Measurements from ENCODE around the gene RAB7B. TPM values are rescaled to one million over a fixed set of nuclear protein-coding genes. Genes with fewer than 3 reads are reported as not detected.

RAB7B gene
- total and polyA plus RNA-seq, 9 of the 15 experiments (the other 6 are each of a cell fraction or from before 2014, with no cell fraction given): 0.03 to 0.29 (median 0.07) TPM; not detected in 4

DNA sequence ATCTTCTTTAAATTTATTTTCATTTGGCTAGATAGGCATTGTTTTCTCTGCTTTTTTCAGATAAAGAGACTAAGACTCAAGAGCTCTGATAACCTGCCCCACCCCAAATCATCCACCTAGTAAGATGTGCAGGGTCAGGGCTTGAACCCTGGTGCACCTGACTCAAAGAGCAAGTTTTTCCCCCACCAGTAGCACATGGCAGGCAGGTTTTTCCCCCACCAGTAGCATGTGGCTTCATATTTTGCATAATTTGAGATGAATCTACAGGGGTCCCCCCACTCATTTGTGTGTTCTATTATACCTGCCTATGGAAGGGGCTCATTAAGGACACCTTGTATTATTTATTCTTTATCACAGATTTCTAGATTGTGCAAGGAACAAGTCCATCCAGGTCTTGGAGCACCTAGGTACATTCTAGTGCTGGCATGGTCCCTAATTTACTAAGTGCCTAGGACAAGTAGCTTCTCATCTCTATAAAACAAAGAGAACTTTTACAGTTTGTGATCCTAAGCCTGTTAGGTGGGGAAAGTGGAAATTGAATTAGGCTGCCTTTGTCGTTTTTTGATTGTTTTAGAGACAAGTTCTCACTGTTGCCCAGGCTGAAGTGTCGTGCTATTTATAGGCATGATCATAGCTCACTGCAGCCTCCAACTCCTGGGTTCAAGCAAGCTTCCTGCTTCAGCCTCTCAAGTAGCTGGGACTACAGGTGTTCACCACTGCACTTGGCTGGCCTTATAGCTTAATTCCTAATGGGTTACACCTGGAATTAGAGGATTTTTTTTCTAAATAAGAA, 33.7 kb upstream of the RAB7B start:
- Histone ChIP-seq H3K4me2 (ENCODE audit: insufficient read depth, low read length) (no peak overlapping the region), H2AFZ (ENCODE audit: low read depth, low read length) (no peak overlapping the region), H3K9ac (ENCODE audit: insufficient read depth in 1 of 2, low read depth in 2 of 2, low read length in 2 of 2) (no peak overlapping the region), H3K27ac (ENCODE audit: extremely low read depth, low read depth, low read length) (no peak overlapping the region), H3K4me1 (replicated peaks in 1 of 2; ENCODE audit: control insufficient read depth in 2 of 2, insufficient read depth in 2 of 2, low read length in 2 of 2) (no peaks in the 10 kb centered on the region), H4K20me1 (replicated peaks; ENCODE audit: control insufficient read depth, insufficient read depth, low read length) (no peaks in the 10 kb centered on the region), H3K36me3 (ENCODE audit: control insufficient read depth, insufficient read depth, low read length) (no peaks in the 10 kb centered on the region), H3K27me3 (ENCODE audit: control insufficient read depth in 2 of 2, insufficient read depth in 2 of 2, low read length in 2 of 2) (peaks cover 34 to 47% of the 10 kb centered on the region in 2 experiments; a peak in 4 of 5 replicates), H3K9me3 (replicated peaks; ENCODE audit: control insufficient read depth, insufficient read depth, low read depth, low read length) (no peaks in the 10 kb centered on the region), H3K4me3 (no peak overlapping the region), H3K9me1 (ENCODE audit: control insufficient read depth, insufficient read depth, low read length) (no peaks in the 10 kb centered on the region), H3K79me2 (ENCODE audit: control insufficient read depth, insufficient read depth, low read length) (no peaks in the 10 kb centered on the region)
- WGBS (ENCODE audit: insufficient coverage, low coverage, missing lambda C conversion rate): 0% methylated on average over 2 of the region's 2 CpGs
- CTCF ChIA-PET (ENCODE audit: low intra/inter-chr PET ratio): interaction anchor here (0.8 kb wide), 1 partner anchor 1230 kb away, joined by 3 read pairs; no protein-coding TSS in a partner anchor
- no TSS peak for BruUV-seq (replicated peaks)
- POLR2A ChIA-PET: interaction anchor here (0.6 to 1.3 kb wide), 3 partner anchors 19 to 72 kb away, joined by 3 to 4 read pairs (median 3); no protein-coding TSS in a partner anchor
- no peak for FAIRE-seq
- in situ Hi-C loops (cut with MboI): no loop called here
- TF ChIP-seq, protein P1, sequence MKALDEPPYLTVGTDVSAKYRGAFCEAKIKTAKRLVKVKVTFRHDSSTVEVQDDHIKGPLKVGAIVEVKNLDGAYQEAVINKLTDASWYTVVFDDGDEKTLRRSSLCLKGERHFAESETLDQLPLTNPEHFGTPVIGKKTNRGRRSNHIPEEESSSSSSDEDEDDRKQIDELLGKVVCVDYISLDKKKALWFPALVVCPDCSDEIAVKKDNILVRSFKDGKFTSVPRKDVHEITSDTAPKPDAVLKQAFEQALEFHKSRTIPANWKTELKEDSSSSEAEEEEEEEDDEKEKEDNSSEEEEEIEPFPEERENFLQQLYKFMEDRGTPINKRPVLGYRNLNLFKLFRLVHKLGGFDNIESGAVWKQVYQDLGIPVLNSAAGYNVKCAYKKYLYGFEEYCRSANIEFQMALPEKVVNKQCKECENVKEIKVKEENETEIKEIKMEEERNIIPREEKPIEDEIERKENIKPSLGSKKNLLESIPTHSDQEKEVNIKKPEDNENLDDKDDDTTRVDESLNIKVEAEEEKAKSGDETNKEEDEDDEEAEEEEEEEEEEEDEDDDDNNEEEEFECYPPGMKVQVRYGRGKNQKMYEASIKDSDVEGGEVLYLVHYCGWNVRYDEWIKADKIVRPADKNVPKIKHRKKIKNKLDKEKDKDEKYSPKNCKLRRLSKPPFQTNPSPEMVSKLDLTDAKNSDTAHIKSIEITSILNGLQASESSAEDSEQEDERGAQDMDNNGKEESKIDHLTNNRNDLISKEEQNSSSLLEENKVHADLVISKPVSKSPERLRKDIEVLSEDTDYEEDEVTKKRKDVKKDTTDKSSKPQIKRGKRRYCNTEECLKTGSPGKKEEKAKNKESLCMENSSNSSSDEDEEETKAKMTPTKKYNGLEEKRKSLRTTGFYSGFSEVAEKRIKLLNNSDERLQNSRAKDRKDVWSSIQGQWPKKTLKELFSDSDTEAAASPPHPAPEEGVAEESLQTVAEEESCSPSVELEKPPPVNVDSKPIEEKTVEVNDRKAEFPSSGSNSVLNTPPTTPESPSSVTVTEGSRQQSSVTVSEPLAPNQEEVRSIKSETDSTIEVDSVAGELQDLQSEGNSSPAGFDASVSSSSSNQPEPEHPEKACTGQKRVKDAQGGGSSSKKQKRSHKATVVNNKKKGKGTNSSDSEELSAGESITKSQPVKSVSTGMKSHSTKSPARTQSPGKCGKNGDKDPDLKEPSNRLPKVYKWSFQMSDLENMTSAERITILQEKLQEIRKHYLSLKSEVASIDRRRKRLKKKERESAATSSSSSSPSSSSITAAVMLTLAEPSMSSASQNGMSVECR (CRISPR knock-in tag; IDR thresholded peaks at IDR 0.05): no peak
- TF ChIP-seq EWSR1 (IDR thresholded peaks at IDR 0.05; ENCODE audit: borderline replicate concordance, low read depth, partially characterized antibody) (no peak), CEBPG (CRISPR knock-in tag; IDR thresholded peaks at IDR 0.05) (no peak), CEBPG (tag; conservative IDR thresholded peaks at IDR 0.05 in 1 of 2, IDR thresholded peaks at IDR 0.05 in 1 of 2) (no peak)
- intact Hi-C loops (cut with micrococcal nuclease): no loop called here
- ATAC-seq: no peak
- DNase-seq (ENCODE audit: extremely low read depth in 1 of 4, low spot score in 3 of 4): no peak
